HL-60 (cell line): ENCODE data around the gene MARCO.

ENCODE experiments used
- CTCF ChIP-seq: IDR thresholded peaks from one replicate; pipeline ENCODE4 v1.5.1; 2011; ENCODE audit warnings: low read length, control low read depth, inconsistent platforms; ENCODE audit not compliant: insufficient read depth
- GABPA ChIP-seq: IDR thresholded peaks from 2 replicates; pipeline ENCODE4 v1.6.1; 2012; ENCODE audit warnings: low read depth
- POLR2AphosphoS5 ChIP-seq: IDR thresholded peaks from 2 replicates; pipeline ENCODE4 v1.6.1; 2012; ENCODE audit warnings: low read depth
- SPI1 ChIP-seq: IDR thresholded peaks from 2 replicates; pipeline ENCODE4 v1.6.1; 2012; ENCODE audit warnings: low read depth, mild to moderate bottlenecking, borderline replicate concordance
- TF ChIP-seq, protein P1 (sequence below): IDR thresholded peaks from 2 replicates; pipeline ENCODE4 v1.6.1; 2012; ENCODE audit warnings: low read depth; ENCODE audit not compliant: insufficient replicate concordance

DNA sequence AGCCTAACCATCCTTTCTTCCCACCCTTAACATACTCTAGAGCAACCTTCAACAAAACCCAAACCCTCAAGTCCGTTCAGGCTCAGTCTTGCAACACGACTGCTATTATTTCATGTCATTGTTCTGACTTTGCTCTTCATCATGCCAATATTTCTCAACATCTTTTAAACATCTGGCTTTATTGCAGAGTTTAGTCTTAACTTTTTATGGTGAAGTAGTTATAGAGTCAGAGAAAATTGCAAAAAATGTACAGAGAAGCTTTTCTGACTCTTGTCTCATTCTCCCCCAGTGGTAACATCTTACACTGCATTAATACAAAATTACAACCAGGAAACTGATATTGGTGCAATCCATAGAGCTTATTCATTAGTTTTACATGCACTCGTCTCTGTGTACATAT, 3.9 kb downstream of the MARCO start:
- TF ChIP-seq CTCF = no peak
- TF ChIP-seq POLR2AphosphoS5 = no peak
- TF ChIP-seq, protein P1, sequence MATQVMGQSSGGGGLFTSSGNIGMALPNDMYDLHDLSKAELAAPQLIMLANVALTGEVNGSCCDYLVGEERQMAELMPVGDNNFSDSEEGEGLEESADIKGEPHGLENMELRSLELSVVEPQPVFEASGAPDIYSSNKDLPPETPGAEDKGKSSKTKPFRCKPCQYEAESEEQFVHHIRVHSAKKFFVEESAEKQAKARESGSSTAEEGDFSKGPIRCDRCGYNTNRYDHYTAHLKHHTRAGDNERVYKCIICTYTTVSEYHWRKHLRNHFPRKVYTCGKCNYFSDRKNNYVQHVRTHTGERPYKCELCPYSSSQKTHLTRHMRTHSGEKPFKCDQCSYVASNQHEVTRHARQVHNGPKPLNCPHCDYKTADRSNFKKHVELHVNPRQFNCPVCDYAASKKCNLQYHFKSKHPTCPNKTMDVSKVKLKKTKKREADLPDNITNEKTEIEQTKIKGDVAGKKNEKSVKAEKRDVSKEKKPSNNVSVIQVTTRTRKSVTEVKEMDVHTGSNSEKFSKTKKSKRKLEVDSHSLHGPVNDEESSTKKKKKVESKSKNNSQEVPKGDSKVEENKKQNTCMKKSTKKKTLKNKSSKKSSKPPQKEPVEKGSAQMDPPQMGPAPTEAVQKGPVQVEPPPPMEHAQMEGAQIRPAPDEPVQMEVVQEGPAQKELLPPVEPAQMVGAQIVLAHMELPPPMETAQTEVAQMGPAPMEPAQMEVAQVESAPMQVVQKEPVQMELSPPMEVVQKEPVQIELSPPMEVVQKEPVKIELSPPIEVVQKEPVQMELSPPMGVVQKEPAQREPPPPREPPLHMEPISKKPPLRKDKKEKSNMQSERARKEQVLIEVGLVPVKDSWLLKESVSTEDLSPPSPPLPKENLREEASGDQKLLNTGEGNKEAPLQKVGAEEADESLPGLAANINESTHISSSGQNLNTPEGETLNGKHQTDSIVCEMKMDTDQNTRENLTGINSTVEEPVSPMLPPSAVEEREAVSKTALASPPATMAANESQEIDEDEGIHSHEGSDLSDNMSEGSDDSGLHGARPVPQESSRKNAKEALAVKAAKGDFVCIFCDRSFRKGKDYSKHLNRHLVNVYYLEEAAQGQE = no peak
- no peak for TF ChIP-seq GABPA
- no peak for TF ChIP-seq SPI1
